ENCODE measurements around the gene C20orf204.

- no peak for TF ChIP-seq CTCF (IDR thresholded peaks at IDR 0.05)
- no peak for TF ChIP-seq POLR2A (IDR thresholded peaks at IDR 0.05; ENCODE audit: low read depth)
These were observed 45.0 kb downstream of the C20orf204 start for GRCh38 chr20:64080813-64081623.

Measured in esophagus muscularis mucosa (tissue), 3 donors.